HUES64 (cell line): ENCODE measurements around the gene LRP4.

ENCODE experiments used
- H3K27ac ChIP-seq: 2 replicates; pipeline ENCODE4 v1.7.0; 2013; ENCODE audit warnings: low read depth, low read length, inconsistent platforms
- H3K27me3 ChIP-seq: 2 replicates; pipeline ENCODE4 v1.6.1; 2013; ENCODE audit warnings: mild to moderate bottlenecking, low read length; ENCODE audit not compliant: insufficient read depth
- H3K36me3 ChIP-seq: 2 replicates; pipeline ENCODE4 v1.6.1; 2013; ENCODE audit warnings: mild to moderate bottlenecking, low read length; ENCODE audit not compliant: insufficient read depth
- H3K4me1 ChIP-seq: 2 replicates; pipeline ENCODE4 v1.6.1; 2013; ENCODE audit warnings: mild to moderate bottlenecking, low read length, moderate library complexity; ENCODE audit not compliant: insufficient read depth
- H3K4me3 ChIP-seq: 2 replicates; pipeline ENCODE4 v1.5.1; 2013; ENCODE audit warnings: mild to moderate bottlenecking, low read length, moderate library complexity
- H3K9ac ChIP-seq: 2 replicates; pipeline ENCODE4 v1.6.1; 2013; ENCODE audit warnings: mild to moderate bottlenecking, low read depth, low read length
- H3K9me3 ChIP-seq: 2 replicates; pipeline ENCODE4 v1.6.1; 2013; ENCODE audit warnings: low read depth, low read length; ENCODE audit not compliant: insufficient read depth
- WGBS: fragments of 150-250, 120-280 bp; methylation state at CpG from one replicate; pipeline ENCODE4 v1.1.7; 2013; ENCODE audit warnings: missing lambda C conversion rate; 5-methylcytosine and 5-hydroxymethylcytosine counted together

The LRP4 gene

DNA sequence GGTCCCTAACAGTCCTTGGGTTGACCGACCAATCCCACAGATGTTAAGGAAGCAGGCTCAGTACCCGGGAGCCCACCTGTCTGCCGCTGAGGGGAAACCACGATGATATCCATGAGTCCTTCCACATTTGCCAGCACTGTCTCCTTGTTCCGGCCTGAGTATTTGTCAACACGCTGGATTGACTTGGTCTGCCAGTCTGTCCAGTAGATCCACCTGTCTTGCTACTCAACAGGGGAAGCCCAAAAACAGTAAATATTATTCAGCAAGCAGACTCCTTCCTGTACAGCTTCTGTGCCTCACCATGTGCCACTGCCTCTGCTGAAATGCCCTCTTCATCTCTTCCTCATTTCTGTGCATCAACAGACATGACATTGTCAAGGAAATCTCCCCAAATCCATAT is 49.4 kb downstream of the LRP4 start:
- Histone ChIP-seq H3K9ac (no peak overlapping the region), H3K27ac (no peak overlapping the region), H3K9me3 (no peaks in the 10 kb centered on the region), H3K4me1 (no peaks in the 10 kb centered on the region), H3K27me3 (no peaks in the 10 kb centered on the region), H3K36me3 (peaks cover 90% of the 10 kb centered on the region), H3K4me3 (no peak overlapping the region)
- 94% methylated on average over 6 of the region's 6 CpGs for WGBS

DNA sequence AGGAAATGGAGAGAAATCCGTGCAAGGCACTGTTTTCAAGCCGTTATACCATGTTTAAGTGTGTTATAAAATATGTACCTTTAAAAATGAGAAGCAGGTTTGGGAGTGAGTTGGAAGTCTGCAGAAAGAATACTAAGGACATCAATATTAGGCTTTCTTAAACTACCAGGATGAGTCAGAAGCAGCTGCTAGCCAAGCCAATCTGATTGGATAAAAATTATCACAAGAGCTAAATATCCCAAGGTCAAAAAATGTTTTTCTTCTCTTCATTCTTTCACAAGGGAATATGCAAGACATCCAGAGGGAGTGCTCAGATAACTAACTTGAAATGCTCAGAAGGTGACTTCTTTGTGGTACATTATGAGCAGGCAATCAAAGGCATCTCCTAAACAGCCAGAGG is 53.0 kb downstream of the LRP4 start:
- H3K9ac ChIP-seq, result no peak overlapping the region
- H3K4me3 ChIP-seq, result no peak overlapping the region
- H3K36me3 ChIP-seq, result peaks cover 86% of the 10 kb centered on the region
- WGBS, result 89% methylated on average over 2 of the region's 2 CpGs
- no peaks in the 10 kb centered on the region for H3K9me3 ChIP-seq
- no peaks in the 10 kb centered on the region for H3K4me1 ChIP-seq
- H3K27ac ChIP-seq, result no peak overlapping the region
- no peaks in the 10 kb centered on the region for H3K27me3 ChIP-seq

- Histone ChIP-seq H3K9me3 (no peaks in the 10 kb centered on the region), H3K27ac (no peak overlapping the region), H3K36me3 (peaks cover 78% of the 10 kb centered on the region), H3K9ac (no peak overlapping the region), H3K4me3 (no peak overlapping the region), H3K4me1 (no peaks in the 10 kb centered on the region), H3K27me3 (no peaks in the 10 kb centered on the region)
- over 99% methylated on average over 4 of the region's 4 CpGs for WGBS
These were observed 58.1 kb downstream of the LRP4 start for GRCh38 chr11:46860218-46860617.

GRCh38 chr11:46858920-46859546 is 59.3 kb downstream of the LRP4 start:
- 95% methylated on average over 12 of the region's 12 CpGs for WGBS
- Histone ChIP-seq H3K36me3 (peaks cover 67% of the 10 kb centered on the region), H3K4me1 (no peaks in the 10 kb centered on the region), H3K9me3 (no peaks in the 10 kb centered on the region), H3K9ac (no peak overlapping the region), H3K27me3 (no peaks in the 10 kb centered on the region), H3K27ac (no peak overlapping the region), H3K4me3 (no peak overlapping the region)

GRCh38 chr11:46857666-46858065 is 60.7 kb downstream of the LRP4 start:
- WGBS, result 91% methylated on average over 4 of the region's 4 CpGs
- H3K9ac ChIP-seq, result no peak overlapping the region
- no peak overlapping the region for H3K27ac ChIP-seq
- H3K36me3 ChIP-seq, result peaks cover 54% of the 10 kb centered on the region
- no peaks in the 10 kb centered on the region for H3K4me1 ChIP-seq
- H3K4me3 ChIP-seq, result no peak overlapping the region
- no peaks in the 10 kb centered on the region for H3K27me3 ChIP-seq
- H3K9me3 ChIP-seq, result no peaks in the 10 kb centered on the region

DNA sequence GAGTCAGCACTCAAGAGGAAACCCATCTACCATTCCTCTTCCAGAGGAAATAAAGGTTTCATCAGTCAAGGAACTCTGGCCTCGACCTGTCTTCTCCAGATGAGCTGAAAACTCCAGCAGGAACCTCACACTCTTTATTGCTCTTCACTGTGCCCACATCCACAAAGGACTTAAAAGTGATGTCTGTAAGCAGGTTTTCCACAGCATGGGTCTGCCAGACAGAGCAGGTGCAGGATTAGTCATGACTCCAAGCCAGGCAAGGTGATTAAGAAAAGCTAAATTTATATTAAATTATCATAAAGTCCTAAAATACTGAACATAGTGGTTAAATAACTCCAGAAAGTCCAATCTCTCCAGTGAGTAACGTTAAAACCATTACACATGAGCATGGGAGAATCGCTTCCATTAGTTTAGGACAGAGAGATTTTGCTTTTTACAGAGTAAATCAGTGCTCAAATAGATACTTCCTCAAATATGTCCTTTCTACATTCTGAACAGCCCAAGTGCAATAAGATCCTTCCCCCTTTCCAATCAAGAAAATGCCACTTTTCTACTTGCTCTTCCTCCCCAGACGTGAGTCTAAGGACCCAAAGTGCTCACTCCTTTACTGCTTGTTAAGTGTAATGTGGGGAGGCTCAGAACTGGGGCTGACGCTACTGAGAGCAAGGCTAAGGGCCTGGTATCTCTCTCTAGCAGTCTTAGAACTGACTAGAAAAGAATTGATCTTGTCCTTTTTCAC is 61.6 kb downstream of the LRP4 start:
- 78% methylated on average over 5 of the region's 5 CpGs for WGBS
- Histone ChIP-seq H3K4me1 (no peaks in the 10 kb centered on the region), H3K9ac (no peak overlapping the region), H3K9me3 (no peaks in the 10 kb centered on the region), H3K4me3 (no peak overlapping the region), H3K27me3 (no peaks in the 10 kb centered on the region), H3K36me3 (peaks cover 46% of the 10 kb centered on the region), H3K27ac (no peak overlapping the region)

GRCh38 chr11:46855863-46856262 is 62.5 kb downstream of the LRP4 start:
- Histone ChIP-seq H3K9ac (no peak overlapping the region), H3K9me3 (no peaks in the 10 kb centered on the region), H3K27ac (no peak overlapping the region), H3K36me3 (peaks cover 40% of the 10 kb centered on the region), H3K4me1 (no peaks in the 10 kb centered on the region), H3K27me3 (no peaks in the 10 kb centered on the region), H3K4me3 (no peak overlapping the region)
- WGBS, result 97% methylated on average over 2 of the region's 2 CpGs

- no peak overlapping the region for H3K9ac ChIP-seq
- WGBS, result 81% methylated on average over 3 of the region's 3 CpGs
These were observed 63.2 kb downstream of the LRP4 start for GRCh38 chr11:46855167-46855566.

DNA sequence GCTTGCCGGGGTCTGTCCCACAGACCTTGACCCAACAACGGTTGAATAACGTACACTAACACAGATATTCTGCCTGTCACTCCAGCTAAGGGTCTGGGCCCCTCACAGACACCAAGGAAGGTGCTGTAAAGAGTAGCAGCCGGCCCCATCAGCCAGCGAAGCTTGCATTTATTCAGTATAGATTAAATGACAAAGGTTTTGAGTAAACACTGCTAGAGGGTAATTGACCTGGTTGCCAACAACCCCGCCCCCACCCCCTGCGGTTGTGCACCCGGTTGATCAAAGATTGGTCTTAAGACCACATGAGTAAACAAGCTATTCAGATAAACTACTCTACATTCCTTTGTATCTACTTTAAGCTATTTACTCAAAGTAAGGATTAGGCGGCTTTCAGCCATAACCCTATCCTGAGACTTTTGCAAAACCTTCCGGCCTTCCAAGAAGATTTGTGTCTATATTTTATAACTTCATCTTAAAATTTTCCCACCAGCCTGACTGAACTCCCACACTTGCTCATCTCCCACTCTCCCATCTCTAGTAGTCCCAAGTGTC is 67.4 kb downstream of the LRP4 start:
- no peak overlapping the region for H3K4me3 ChIP-seq
- H3K4me1 ChIP-seq, result peaks cover 5% of the 10 kb centered on the region; the same call in 1 of the 2 replicates
- H3K9ac ChIP-seq, result no peak overlapping the region
- 43% methylated on average over 10 of the region's 10 CpGs for WGBS
- H3K9me3 ChIP-seq, result peaks cover 7% of the 10 kb centered on the region; the same call in 1 of the 2 replicates
- H3K36me3 ChIP-seq, result no peaks in the 10 kb centered on the region; the same call in 1 of the 2 replicates
- no peak overlapping the region for H3K27ac ChIP-seq
- 0 out of 2 replicates have a peak, but pooled peaks cover 5% of the 10 kb centered on the region for H3K27me3 ChIP-seq

More at GRCh38 chr11:46855167-46855566, 63.2 kb downstream of the LRP4 start:
- no peak overlapping the region for H3K27ac ChIP-seq
- peaks cover 2% of the 10 kb centered on the region; the same call in 1 of the 2 replicates for H3K9me3 ChIP-seq
- no peaks in the 10 kb centered on the region for H3K27me3 ChIP-seq
- peaks cover 33% of the 10 kb centered on the region for H3K36me3 ChIP-seq
- H3K4me1 ChIP-seq, result no peaks in the 10 kb centered on the region
- no peak overlapping the region for H3K4me3 ChIP-seq

- Histone ChIP-seq H3K4me3 (no peak overlapping the region), H3K36me3 (no peaks in the 10 kb centered on the region), H3K9me3 (peaks cover 7% of the 10 kb centered on the region; the same call in 1 of the 2 replicates), H3K9ac (no peak overlapping the region), H3K4me1 (peaks cover 5% of the 10 kb centered on the region; the same call in 1 of the 2 replicates), H3K27ac (no peak overlapping the region), H3K27me3 (0 out of 2 replicates have a peak, but pooled peaks cover 5% of the 10 kb centered on the region)
- 92% methylated on average over 1 of the region's 1 CpG for WGBS
These were observed 68.7 kb downstream of the LRP4 start for GRCh38 chr11:46849631-46850030.

GRCh38 chr11:46846510-46846830 is 71.9 kb downstream of the LRP4 start:
- peaks cover 7% of the 10 kb centered on the region; the same call in 1 of the 2 replicates for H3K9me3 ChIP-seq
- H3K4me3 ChIP-seq, result peak overlapping the region; percentile 98
- 0 out of 2 replicates have a peak, but pooled peaks cover 5% of the 10 kb centered on the region for H3K27me3 ChIP-seq
- H3K4me1 ChIP-seq, result peaks cover 13% of the 10 kb centered on the region
- WGBS, result 22% methylated on average over 6 of the region's 6 CpGs
- H3K9ac ChIP-seq, result peak overlapping the region; percentile 91; the same call in 1 of the 2 replicates
- no peak overlapping the region for H3K27ac ChIP-seq
- H3K36me3 ChIP-seq, result 0 out of 2 replicates have a peak, but pooled peaks cover 6% of the 10 kb centered on the region
